IPS-15b (cell line): ENCODE results near the gene PLD2.
"Not testable (repeated sequence)": the region's sequence is repeated elsewhere in the genome, so short reads cannot be mapped to it uniquely, and the experiment has no call there.

Source experiments
- H3K27me3 ChIP-seq: one replicate; pipeline ENCODE4 v1.6.1; 2013; ENCODE audit warnings: low read length; ENCODE audit not compliant: control insufficient read depth, insufficient read depth
- H3K36me3 ChIP-seq: one replicate; pipeline ENCODE4 v1.6.1; 2013; ENCODE audit warnings: low read length; ENCODE audit not compliant: control insufficient read depth, insufficient read depth
- H3K4me1 ChIP-seq: one replicate; pipeline ENCODE4 v1.6.1; 2013; ENCODE audit warnings: mild to moderate bottlenecking, low read length; ENCODE audit not compliant: control insufficient read depth, insufficient read depth
- H3K4me3 ChIP-seq: one replicate; pipeline ENCODE4 v1.5.1; 2013; ENCODE audit warnings: low read depth, low read length
- H3K9ac ChIP-seq: one replicate; pipeline ENCODE4 v1.6.1; 2013; ENCODE audit warnings: low read depth, mild to moderate bottlenecking, low read length
- H3K9me3 ChIP-seq: one replicate; pipeline ENCODE4 v1.6.1; 2013; ENCODE audit warnings: mild to moderate bottlenecking, low read length; ENCODE audit not compliant: control insufficient read depth, insufficient read depth

PLD2 gene

DNA sequence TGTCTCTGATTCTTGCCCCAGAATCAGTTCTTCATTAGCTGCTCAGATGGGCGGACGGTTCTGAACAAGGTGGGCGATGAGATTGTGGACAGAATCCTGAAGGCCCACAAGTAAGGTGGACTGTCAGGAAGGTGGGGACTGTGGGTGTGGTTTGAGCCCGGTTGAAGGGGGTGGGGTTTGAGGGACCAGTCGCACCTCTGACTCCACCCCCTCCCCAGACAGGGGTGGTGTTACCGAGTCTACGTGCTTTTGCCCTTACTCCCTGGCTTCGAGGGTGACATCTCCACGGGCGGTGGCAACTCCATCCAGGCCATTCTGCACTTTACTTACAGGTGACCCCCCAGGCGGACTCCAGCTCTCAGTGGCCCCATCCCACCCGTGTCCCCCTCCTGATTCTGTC lies 11.3 kb downstream of the PLD2 start:
- no peaks in the 10 kb centered on the region for H3K4me1 ChIP-seq
- H3K27me3 ChIP-seq, result no peaks in the 10 kb centered on the region
- peaks cover 49% of the 10 kb centered on the region for H3K36me3 ChIP-seq
- no peaks in the 10 kb centered on the region for H3K9me3 ChIP-seq
- H3K9ac ChIP-seq, result no peak overlapping the region
- no peak overlapping the region for H3K4me3 ChIP-seq

DNA sequence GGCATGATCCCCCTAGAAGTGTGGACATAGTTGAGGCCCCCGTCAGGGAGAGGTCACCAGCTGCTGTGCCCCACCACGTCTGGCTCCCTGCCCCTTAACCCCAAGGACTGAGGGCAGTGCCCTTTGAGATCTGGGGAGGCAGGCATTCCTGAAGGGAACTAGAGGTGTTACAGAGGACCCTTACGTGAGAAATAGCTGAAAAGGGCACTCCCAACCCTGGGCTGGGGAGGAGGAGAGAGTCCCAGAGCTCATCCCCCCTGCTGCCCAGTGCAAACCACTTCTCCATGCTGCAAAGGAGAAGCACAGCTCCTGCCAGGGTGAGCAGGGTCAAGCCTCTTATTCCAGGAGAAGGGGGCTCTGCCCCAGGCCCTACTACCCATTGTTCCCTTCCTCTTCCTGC lies 15.9 kb downstream of the PLD2 start:
- Histone ChIP-seq H3K9me3 (no peaks in the 10 kb centered on the region), H3K27me3 (no peaks in the 10 kb centered on the region), H3K9ac (no peak overlapping the region), H3K4me3 (no peak overlapping the region), H3K4me1 (no peaks in the 10 kb centered on the region), H3K36me3 (peaks cover 29% of the 10 kb centered on the region)

DNA sequence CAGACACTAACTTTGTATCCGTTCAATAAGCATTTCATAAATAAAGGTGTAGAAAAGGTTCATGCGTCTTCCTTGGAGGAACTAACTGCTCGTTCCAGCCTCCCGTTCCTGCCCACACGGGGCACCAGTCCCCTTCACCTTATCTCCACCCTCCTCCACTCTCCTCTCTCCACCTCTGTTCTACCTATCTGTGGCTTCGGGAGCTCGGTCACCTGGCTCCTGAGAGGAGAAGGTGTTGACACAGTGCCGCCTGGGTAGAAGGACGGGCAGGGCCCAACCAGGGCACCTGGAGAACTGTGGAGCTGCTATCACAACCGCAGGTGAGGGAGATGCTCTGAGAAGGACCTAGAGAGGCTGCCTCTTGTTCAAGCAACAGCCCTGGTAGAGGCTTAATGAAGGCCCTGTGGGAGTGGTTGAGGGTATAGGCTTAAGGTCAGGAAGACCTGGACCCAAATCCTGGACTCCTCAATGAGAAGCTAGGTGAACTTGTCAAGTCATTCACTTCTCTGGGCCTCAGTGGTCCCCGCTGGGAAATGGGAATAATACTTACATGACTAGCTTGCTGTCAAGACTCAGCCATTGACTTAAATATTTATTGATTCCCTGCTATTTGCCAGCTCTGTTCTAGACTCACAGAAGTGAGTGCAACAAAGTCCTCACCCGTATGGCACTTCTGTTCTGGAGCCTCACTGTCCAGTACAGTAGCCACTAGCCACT lies 16.6 kb downstream of the PLD2 start:
- peaks cover 27% of the 10 kb centered on the region for H3K36me3 ChIP-seq
- no peak overlapping the region for H3K9ac ChIP-seq
- H3K4me3 ChIP-seq, result no peak overlapping the region
- H3K4me1 ChIP-seq, result no peaks in the 10 kb centered on the region
- no peaks in the 10 kb centered on the region for H3K9me3 ChIP-seq
- no peaks in the 10 kb centered on the region for H3K27me3 ChIP-seq

DNA sequence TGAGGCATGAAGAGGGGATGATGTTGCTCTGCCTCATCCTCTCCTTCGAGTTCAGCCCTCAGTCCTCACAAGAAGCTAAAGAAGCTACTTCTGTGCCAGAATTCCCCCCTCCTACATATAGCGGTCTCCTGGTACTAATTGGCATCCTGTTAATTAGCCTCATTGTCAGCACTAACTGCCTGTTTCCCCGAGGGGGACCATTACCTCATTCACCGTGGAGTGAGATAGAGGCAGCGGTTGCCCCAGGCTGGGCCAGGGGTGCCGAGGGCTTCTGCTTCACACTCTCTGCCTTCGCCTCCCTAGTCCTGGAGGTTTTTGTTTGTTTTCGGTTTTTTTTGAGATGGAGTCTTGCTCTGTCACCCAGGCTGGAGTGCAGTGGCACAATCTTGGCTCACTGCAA lies 20.4 kb downstream of the PLD2 start:
- Histone ChIP-seq H3K4me1 (no peaks in the 10 kb centered on the region), H3K36me3 (peaks cover 14% of the 10 kb centered on the region), H3K27me3 (no peaks in the 10 kb centered on the region), H3K9me3 (no peaks in the 10 kb centered on the region), H3K9ac (no peak overlapping the region), H3K4me3 (no peak overlapping the region)

DNA sequence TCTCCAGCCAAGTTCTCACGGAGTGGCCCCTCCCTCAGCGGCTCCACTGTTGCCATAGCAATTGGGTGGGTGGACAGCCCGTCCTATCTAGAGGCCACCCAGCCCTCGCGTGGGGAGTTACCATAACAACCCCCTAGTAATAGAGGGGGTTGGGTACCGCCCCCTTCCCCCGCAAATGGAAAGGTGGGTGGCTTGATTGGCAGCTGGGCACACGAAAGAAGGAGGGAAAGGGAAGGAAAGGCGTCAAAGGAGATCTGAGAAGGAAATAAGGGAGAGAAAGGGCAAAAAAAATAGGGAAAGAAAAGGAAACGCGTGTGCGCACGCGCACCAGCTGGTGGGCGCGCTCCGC lies 25.9 kb downstream of the PLD2 start:
- not testable (repeated sequence) for H3K27me3 ChIP-seq, H3K9me3 ChIP-seq, H3K36me3 ChIP-seq, H3K4me1 ChIP-seq
- Histone ChIP-seq H3K9ac (peak overlapping the region; percentile 47), H3K4me3 (peak overlapping the region; percentile 90)

DNA sequence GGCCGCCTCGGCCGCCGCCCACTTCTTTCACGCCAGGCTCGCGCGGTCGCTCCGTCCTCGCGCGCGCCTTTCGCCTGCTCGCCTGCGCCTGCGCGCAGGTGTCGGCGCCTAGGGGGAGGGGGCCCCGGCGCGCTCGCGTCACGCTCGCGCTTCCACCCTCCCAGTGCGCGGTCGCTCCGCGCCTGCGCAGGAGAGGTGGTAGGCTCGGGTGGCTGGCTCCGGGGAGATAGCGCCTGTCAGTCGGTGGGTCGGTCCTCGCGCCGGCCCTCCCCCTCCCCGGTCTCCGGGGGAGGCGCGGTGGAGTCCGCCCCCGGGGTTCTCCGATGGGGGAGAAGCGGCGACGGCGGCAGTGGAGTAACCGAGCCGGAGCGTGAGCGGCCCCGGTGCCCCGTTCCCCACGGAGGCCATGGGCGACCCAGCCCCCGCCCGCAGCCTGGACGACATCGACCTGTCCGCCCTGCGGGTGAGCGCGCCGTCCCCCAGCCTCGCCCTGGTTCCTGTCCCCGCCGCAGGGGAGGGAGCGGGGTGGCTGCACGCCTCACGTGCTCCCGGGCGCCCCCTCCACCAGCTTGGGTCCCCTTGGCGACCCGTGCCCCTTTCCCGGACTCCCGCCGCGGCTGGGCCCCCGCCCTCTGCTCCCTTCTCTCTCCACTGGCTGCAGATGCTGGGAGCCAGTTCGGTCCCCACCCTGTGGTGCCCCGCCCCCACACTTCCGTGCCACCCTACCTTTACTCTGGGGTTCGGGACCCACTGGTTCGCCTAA lies 26.4 kb downstream of the PLD2 start, which contains the start of gene MINK1:
MINK1 (plus strand) TSS at position 163 of the 763 bp plus-strand sequence; CDS start at position 407, 244 bp downstream.
- peak within 1 kb of the TSS; percentile 47 for H3K9ac ChIP-seq
- H3K4me3 ChIP-seq, result peak within 1 kb of the TSS; percentile 90
- H3K27me3 ChIP-seq, result no peaks in the 10 kb centered on the region
- H3K4me1 ChIP-seq, result peaks cover 7% of the 10 kb centered on the region
- no peaks in the 10 kb centered on the region for H3K36me3 ChIP-seq
- no peaks in the 10 kb centered on the region for H3K9me3 ChIP-seq

DNA sequence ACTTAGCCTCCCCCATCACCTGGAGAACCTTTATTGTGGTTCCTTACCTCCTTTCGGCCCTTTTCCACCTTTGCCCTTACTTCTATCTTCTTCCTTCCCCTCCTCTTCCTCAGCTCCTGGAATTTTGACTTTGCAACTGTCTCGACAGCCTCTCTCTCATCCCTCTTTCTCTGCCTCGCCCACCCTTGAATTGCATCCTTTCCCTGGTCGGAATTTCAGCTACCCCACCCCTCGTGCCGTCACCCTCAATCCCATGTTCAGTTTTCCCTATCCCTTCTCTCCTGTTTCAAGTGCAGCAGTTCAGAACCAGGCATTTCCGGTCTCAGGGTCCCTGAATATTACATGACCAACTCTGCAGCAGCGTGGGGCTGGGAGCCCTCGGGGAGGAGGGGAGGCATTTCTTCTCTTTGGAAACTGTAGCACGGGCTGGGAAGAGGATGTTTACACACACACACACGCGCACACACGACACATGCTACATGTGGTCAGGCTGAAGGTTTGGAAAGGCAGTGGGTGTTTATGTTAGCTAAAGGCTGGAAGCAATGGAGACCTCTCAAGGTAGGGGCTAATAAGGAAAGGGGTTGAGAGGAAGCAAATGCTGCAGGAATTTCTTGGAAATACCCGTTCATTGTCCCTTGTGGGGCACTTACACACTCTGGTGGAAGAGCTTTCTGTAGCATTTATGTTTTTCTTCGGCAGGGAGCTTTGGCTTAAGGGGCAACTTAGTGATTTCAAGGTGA lies 27.2 kb downstream of the PLD2 start:
- no peaks in the 10 kb centered on the region for H3K9me3 ChIP-seq
- peak overlapping the region; percentile 90 for H3K4me3 ChIP-seq
- H3K9ac ChIP-seq, result peak overlapping the region; percentile 41
- no peaks in the 10 kb centered on the region for H3K36me3 ChIP-seq
- H3K4me1 ChIP-seq, result peaks cover 7% of the 10 kb centered on the region
- no peaks in the 10 kb centered on the region for H3K27me3 ChIP-seq

DNA sequence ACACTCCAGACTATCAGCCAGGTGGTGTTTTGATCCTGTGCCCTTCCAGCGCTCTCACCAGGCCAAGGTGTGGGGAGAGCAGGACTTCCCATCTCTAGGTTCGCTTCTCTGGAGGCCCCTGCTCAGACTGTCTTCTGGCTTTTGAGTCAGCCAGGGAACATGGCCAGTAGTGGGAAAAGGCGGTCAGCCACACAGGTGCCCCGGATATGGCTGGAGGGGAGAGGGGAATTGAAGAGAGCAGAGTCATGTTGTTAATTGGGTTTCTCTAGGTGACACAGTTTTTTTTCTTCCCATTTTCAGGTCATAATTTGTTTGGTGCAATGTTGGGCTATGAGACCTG lies 27.7 kb downstream of the PLD2 start:
- Histone ChIP-seq H3K36me3 (no peaks in the 10 kb centered on the region), H3K27me3 (no peaks in the 10 kb centered on the region), H3K4me1 (peaks cover 7% of the 10 kb centered on the region), H3K9me3 (no peaks in the 10 kb centered on the region), H3K9ac (no peak overlapping the region), H3K4me3 (peak overlapping the region; percentile 90)

DNA sequence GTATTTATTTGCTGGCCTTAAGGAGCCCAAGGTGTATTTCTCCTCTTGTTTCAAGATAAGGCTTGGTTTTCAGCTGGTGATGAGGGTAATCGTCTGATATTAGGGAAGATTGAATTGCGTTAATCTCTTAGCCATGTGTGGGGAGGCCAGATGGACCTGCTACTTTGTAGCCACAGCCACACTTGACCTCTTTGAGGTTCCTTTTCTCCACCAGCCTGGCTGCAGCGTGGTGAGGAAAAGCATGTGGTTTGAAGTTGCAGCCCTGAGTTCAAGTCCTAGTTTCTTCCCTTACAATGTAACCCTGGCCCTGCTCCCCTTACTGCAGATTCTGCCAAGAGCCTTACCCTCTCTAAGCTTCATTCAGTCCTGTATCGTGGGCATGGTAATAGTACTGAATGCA lies 29.3 kb downstream of the PLD2 start:
- Histone ChIP-seq H3K27me3 (no peaks in the 10 kb centered on the region), H3K4me3 (no peak overlapping the region), H3K9me3 (no peaks in the 10 kb centered on the region), H3K9ac (no peak overlapping the region), H3K36me3 (no peaks in the 10 kb centered on the region), H3K4me1 (peaks cover 9% of the 10 kb centered on the region)

DNA sequence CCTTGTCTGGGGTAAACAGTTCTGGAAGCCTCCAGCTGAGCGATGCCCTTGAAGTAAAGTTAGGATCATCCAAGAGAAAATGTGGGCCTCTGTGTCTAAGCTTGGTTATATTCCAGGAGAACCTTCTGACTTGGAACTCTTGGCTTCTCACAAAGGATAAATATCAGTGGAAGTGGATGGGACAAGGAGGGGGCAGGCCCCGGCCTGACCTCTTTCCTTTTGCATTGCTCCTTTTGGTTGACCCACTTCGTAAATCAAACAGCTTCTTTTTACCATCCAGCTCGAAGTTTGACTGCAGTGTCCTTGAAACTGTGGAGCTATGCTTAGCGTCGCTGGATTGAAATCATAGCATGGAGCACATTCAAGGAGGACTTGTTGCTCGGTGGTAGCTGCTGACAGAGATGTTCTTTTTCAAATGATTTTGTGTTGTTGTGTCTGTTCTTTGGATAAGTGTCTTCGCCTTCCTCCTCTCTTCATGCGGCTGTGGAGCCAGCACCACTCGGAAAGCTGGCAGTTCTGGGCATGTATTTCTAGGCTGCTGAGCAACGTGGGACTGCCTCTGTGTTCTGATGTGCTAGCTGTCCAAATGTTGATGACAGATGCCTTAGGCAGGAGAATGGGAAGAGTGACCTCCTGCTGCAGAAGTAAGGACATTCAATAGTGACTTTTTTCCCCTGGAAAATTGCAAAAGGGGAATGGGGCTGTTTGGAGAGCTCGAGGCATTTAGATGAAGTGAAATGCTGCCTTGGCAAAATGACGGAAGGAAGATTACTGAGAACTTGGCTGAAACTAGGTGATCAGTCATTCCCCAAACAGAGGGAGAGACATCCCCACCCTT lies 30.7 kb downstream of the PLD2 start:
- H3K9ac ChIP-seq, result no peak overlapping the region

DNA sequence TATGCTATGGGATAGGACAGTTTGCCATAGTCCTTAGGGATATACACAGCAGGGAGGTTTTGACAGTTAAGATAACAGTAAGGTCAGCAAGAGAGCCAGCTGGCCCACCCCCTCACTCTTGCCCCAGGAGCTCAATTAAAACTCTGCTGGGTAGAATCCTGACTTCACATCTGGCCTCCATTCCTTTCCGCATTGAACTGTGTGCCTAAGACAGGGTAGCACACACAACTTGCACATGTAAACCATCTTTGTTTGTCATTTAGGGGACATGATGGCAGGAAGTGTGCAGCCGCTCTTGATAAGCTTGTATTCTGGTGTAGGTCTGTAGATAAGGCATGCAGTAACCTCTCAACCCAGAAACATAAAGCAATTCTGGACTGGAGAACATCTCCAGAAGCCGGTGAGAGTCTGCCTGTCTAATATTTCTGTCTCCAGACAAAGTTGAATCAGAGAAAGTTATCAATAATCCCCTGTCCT lies 31.4 kb downstream of the PLD2 start:
- no peaks in the 10 kb centered on the region for H3K27me3 ChIP-seq
- H3K36me3 ChIP-seq, result no peaks in the 10 kb centered on the region
- H3K9ac ChIP-seq, result no peak overlapping the region
- no peak overlapping the region for H3K4me3 ChIP-seq
- H3K4me1 ChIP-seq, result peaks cover 9% of the 10 kb centered on the region
- no peaks in the 10 kb centered on the region for H3K9me3 ChIP-seq

More for the DNA sequence above, 30.7 kb downstream of the PLD2 start:
- Histone ChIP-seq H3K36me3 (no peaks in the 10 kb centered on the region), H3K4me3 (no peak overlapping the region), H3K9me3 (no peaks in the 10 kb centered on the region), H3K4me1 (peaks cover 9% of the 10 kb centered on the region), H3K27me3 (no peaks in the 10 kb centered on the region)
